ENCODE measurements around the gene ALLC.
"Not testable (repeated sequence)": the region's sequence is repeated elsewhere in the genome, so short reads cannot be mapped to it uniquely, and the experiment has no call there.

Gene ALLC

DNA sequence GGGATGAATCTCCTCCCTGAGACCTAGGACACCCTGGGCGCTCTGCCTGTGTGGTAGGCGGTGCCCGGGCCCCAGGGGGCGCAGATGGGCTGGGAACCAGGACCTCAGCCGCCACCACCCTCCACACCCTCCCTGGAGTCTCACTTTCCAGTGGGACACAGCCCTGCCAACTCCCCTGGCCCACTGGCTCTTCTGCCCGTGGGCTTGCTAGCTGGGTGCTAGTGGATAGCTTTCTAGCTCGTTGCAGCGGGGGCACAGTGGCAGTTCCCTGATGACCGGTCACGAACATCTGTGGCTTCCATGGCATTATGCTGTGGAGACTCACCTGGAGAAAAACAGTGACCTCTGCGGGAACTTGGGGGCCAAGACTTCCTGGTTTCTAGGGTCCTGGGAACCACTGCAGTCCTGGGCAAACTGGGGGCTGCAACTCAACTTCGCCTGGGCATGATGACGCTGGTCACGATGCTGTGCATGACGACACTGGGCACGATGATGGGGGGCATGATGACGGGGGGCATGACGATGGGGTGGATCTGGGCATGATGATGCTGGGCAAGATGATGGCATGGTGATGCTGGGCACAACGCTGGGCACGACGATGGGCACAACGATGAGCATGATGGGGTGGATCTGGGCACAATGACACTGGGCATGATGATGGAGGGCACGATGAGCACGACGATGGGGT, 31.0 kb upstream of the ALLC start:
- no peak for DNase-seq

DNA sequence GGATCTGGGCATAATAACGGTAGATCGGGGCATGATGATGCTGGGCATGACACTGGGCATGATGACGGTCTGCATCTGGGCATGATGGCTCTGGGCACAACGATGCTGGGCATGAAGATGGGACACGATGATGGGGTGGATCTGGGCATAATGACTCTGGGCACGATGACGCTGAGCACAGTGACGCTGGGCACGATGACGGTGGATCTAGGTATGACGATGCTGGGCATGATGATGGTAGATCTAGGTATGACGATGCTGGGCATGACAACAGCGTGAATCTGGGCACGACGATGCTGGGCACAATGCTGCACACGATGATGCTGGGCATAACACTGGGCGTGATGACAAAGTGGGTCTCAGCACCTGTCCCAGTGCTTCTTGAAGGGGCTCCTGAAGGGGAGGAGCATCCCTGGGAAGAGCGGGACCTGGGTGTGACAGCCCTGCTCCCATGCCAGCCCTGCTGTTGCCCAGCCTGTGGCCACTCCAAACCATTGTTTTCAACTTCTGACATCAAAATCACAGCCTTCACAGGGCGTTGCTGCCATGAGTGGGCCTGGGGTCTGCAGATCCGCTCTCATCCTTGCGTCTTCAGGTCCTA, 30.4 kb upstream of the ALLC start:
- DNase-seq, result no peak

DNA sequence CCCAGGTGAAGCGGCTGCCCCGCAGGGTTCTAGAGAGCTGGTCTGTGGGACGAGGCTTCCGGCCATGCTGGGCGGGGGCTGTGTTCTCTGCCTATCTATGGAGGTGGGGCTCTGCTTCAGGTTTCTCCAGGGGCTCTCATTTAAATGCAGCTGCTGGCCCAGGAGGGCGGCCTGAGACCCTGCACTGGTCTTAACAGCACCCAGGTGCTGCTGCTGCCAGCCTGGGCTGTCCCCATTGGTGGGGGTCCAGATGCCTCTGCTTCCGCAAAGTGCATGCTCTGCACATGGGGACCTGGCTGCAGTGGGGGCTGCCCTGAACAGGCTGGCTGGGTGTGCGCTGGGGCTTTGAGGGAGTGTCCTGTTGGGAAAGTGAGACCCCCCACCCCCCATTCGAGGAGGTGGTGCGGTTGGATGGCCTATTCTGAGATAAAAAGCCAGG, 29.7 kb upstream of the ALLC start:
- no peak for DNase-seq

DNA sequence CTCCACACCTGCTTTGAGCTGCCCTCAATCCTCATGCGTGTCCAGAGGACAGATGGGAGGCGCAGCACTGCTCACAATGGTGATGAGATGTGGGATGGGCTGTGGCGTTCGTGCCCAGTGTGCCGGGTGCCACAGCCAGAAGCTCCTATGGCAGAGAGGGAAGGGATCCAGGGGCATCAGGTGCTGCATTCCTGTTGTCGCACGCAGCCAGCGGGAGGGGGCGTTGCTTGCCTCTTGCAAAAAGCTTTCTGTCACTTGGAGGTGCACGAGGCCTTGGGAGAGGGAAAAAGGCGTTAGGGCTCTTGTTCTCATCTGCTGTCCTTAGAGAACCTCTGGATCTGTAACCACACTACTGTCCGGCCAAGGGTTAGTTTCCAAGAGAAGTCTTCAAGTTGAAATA, 29.2 kb upstream of the ALLC start:
- DNase-seq, result no peak

DNA sequence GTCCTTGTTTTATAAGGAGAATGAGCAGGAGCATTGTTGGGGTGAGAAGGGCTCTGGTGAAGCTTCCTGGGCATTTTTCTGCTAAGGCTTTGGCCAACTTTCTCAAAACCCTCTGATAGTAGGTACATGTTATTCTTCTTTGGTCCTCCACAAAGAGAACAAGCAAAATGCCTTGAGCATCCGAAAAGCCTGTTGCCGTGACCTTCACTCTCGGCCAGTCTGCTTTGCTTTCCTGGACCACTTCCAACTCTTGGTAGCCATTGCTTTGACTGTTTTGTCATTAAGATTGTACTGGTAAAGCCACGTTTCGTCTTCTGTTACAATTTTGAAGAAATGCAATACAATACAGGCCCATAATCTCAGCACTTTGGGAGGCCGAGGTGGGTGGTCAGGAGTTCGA, 27.4 kb upstream of the ALLC start:
- DNase-seq, result no peak

DNA sequence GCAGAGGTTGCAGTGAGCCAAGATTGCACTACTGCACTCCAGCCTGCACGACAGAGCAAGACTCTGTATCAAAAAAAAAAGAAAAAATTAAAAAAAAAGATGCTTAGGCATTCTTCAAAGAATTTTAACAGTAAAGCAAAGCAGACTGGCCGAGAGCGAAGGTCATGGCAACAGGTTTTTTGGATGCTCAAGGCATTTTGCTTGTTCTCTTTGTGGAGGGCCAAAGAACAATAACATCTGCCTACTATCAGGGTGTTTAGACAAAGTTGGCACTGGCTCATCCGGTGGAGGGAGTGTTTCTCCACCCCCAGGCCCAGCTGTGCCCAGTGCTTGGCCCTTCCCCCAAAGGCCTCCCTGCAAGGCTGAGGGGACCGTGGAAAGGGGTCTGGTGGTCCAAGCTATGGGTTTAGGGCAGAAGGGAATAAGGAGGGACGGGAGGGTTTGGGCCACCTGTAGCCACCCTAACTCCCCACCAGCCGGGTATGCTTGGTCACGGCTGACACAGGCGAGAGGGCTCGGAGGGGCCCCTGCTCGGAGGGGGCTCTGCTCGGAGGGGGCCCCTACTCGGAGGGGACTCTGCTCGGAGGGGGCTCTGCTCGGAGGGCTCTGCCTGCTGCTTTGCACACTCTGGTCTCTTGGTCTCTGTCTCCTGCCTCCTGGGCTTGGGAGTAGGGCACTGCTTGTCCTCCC, 26.7 kb upstream of the ALLC start:
- no peak for DNase-seq

DNA sequence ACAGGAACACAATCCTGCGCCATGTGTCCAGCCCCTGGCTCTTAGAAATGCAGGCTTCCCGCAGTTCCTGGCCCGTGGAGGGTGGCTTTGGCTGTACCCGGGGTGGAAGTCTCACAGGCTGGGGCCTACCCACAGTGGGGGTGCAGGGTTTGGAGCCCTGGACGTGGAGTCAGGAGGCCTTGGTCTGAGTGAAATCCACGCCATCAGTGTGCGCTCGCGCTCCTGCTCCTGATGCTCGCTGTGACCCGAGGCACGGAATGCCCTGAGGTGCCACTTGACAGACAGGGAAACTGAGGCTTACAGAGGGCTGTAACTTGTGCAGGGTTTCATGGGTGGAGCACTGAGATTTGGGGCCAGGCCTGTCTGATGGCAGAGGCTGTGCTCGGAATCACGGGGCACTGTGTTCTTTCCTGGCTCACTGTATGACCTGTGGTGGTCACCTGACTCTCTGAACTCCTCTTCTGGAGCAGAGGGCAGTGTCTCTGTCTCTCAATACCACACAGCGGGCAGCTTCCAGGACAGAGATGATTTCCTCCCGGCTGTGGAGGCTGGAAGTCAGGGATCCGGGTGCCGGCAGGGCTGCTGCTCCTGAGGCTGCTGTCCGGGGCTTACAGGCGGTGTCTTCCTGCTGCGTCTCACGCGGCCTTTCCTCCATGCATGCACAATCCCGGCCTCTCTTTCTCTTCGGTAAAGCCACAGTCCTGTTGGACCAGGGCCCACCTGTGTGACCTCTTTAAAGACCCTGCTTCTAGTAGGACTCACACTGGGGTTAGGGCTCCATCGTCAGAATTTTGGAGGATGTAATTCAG, 25.9 kb upstream of the ALLC start:
- DNase-seq, result no peak

DNA sequence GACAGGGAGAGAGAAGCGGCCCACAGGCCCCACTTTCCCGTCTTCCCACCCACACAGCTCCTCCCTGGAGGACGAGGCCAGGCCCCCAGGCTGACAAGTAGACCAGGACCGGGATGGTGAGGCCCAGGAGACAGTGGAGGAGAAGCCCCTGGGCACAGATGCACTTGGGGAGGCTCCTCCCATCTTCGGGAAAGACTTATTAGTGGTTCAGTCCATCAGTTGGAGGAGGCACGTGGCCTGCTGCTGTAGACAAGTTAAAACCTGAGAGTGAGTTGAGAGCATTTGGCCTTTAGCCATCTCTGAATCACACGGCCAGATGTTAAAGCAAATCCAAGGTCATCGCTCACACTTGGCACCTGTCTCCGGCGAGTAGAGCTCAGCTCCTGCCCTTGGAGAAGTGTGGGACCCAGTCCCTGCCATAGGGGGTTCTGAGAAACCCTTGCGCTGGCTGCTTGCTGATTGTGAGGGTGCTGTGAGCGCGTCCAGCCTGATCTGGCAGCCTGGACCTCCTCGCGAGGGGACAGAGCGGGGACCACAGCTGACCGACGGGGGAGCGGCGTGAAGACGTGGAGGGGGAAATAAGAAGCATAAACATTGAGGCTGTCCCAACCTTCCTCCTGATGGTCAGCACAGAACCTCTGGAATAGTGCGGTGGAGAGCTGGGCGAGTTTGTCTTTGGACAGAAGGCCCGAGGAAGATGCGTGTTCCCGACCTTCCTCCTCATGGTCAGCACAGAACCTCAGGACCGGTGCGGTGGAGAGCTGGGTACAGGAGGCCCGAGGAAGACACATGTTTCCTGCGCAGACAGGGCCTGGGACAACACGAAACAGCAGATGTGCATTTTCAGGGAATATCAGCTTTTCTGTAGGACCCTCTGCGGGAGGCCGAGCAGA, 24.7 kb upstream of the ALLC start:
- DNase-seq, result peak; percentile 34

DNA sequence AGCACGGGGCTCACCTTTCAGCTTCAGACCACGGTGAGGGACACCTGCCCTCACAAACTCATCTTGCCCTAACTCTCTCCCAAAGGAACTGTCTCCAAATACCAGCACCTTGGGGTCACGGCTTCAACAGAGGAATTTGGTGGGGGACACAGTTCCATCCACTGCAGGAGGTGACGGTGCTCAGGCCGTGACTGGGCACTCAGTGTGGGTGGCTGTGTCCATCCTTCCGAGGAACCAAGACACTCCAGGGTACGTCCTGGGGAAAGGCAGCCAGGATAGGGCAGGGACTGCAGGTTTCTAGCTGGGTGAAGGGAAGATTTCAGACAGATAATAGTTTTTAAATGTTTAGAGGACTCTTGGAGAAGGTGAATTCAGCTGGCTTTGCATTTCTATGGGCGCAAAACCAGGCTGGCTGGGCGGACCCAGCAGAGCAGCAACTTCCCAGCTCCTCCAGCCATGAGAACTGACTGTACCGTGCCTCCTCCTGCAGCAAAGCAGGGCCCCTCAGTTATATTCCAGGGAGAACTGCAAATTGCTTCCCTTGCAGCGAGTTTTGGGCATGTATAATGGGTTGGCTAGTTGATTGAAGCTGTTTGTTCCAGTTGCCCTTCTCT, 23.9 kb upstream of the ALLC start:
- no peak for DNase-seq

DNA sequence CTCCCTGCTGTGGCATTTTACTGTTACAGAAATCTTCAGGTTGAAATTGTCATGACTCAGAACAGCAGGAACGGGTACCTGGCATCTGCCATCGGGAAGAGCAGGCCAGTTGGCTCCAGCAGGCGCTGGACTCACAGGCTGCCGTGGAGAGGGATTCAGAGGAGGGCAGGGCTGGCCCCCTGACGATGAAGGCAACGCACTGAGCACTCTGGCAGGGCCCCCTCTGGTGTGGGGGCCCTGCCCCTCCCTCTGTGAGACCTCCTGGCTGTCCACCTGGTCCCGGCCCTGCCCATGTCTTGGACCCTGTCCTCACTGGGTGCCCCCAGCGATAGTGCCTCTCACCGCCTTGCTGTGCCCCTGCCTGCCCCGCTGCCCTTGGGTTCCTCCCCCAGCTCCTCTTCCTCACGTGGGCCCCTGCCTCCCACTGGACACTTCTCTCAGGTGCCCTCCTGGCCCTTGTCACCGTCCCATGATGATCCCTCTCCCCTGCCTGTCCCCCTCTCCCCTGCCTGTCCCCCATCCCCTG, 23.3 kb upstream of the ALLC start:
- no peak for DNase-seq

DNA sequence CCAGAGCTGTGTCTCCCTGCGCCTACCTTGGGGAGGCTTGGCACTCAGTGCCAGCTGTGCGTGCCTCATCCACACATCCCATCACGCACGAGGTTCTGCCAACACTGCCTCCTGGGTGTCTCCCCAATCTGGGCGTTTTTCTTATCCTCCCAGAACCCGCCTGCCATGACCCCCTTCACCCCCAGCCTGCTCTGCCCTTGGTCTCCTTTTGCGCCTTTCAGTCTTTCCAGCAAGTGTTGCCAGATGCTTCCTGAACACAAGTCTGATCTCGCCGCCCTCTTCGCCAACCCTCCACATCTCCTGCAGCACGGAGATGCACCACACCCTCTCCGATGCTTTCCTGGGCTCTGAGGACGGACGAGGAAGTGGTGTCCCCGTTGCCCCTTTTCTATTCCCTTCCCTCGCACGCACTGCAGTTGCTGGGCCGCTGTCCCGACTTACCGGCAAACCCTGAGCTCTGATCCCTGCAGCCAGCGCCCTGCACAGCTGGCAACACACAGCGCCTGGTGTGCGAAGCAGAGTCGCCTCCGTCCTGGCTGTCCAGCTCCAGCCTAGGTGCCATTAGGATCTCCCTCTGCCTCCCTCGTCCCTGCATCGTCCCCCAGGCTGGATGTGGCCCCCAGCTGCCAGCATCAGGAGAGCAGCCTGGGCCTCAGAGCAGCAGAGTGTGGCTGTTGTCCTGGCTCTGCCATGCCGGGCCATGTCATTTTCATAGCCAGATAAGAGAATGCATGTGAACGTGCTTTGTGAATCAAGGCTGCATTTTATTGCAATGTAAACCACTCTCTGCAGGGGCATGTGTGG, 22.6 kb upstream of the ALLC start:
- DNase-seq, result no peak

DNA sequence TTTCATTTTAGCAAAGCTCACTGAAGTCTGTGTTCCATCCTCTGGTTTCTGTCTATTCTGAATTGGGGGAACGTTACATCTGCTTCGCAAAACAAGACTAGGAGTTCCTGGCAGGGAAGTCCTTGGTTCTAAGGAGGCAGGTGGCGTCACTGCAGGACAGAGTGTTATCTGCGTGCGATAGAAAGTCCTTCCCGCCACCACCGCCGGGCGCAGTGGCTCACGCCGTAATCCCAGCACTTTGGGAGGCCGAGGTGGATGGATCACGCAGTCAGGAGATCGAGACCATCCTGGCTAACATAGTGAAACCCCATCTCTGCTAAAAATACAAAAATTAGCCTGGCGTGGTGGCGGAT, 22.0 kb upstream of the ALLC start:
- not testable (repeated sequence) for DNase-seq

DNA sequence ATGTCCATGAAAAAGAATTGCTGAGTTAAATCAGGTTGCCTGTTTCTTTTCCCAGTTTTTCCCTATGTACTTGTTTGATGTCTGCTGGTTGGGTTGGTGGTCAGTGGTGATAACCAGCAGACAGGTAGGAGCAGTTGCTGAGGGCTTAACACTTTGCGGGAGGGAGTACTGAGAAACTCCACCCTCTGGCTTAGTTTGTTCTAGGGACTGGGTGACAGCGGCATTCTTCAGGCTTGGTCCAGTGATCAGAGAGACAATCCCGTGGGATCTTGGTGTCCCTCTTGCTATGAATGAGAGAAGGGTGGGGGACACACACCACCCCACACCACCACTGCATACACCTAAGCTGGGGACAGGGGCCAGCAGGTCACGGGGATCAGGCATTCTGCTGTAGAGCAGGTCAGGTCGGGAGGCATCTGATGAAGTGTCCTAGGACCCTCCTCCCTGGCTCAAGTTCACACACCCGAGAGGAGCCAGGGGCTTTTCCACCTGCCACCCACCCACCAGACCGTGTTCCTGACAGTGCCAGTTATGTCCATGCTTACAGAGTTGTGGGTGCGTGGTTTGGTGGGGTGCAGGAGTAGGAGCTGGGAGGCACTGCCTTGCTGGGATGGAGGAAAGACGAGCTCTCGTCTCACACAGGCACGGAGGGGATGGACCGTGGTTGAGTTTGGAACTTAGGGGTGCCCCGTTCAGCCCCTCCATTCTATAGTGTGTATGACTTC, 21.3 kb upstream of the ALLC start:
- DNase-seq, result no peak

DNA sequence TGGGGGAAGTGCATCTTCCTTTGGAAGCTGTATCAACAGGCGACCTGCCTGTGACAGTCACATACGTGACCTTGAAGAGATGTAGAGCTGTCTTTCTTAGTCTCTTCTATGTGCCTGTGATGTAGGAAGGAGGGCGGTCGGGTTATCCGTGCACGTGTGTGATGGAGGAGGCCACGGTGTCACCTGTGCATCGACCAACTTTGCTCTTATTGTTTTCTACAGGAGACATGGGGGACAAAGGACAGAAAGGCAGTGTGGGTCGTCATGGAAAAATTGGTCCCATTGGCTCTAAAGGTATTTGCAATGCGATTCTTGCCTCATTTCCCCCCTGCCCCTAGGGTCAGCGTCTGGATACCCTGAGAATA, 20.7 kb upstream of the ALLC start:
- no peak for DNase-seq

DNA sequence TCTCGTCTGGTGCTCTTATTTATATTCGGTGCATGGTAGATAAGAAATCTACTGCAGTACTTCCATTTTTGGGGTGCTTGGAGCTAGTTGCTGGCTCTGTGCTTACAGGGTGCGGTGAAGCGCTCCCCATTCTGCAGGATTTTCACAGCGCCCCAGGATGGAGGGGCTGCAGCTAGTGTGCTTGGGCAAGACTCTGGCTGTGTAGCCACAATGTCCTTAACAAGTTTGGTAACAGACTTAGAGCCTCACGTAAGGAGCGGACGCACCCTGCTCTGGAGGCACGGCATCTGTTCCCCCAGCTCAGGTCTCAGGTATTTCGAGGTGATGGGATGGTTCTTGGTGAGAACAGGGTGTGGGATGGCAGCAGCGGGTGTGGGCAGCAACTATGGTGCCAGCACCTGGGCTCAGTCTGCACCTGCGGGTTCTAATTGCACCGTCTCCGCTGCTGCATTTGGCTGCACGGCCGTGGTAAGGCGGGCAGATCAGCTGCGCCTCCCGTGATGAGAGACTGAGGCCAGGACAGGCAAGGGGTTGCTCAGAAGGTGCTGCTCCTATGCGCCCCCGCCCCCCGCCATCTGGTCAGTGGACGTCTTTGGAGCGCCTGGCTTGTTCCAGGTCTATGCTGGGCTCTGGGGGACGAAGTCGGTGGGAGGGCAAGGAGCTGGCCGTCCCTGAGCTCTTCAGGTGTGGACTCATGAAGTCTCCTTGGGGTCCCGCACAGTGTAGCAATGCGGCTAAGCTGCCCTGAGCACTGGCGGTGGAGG, 20.1 kb upstream of the ALLC start:
- DNase-seq, result no peak

DNA sequence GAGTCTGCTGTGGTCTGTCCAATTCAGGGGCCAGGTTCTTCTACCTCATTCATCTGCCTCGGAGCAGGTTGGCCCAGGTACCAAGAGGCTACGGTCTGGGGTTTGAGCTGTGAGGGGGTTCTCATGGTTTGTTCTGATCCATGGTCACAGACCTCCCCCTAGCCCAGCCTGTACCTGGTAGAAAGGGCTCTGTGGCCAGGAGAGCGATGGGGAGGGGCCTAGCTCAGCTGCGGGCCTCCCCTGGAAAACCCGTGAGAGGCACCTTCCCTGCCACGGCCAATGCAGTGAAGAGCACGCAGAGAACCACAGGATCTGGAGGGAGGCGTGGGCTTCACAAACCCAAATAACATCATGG, 19.6 kb upstream of the ALLC start:
- no peak for DNase-seq

DNA sequence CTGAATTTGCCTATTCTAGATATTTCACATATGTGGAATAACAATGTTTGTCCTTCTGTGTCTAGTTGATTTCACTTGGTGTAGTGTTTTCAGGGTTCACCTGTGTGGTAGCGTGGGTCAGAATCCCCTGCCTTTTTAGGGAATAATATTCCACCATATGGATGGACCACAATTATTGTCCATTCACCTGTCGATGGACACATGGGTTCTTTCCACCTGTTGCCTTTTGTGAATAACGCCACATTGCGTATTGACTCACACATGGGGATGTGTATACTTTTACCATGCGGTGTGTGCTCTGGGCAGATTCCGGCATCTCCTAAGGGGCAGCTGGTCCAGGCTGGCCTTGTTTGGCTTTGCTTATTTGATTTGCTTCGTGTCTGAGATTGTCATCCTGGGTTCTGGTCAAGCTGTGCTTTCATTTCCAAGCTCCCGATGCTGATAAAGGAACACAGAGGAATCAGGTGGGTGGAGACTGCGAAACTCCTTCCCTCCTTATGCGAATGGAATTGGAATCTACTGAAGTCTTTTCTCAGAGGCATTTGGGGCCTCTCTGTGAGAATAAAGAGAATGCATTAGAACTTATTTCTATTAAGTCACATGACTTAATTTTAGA, 18.9 kb upstream of the ALLC start:
- no peak for DNase-seq

DNA sequence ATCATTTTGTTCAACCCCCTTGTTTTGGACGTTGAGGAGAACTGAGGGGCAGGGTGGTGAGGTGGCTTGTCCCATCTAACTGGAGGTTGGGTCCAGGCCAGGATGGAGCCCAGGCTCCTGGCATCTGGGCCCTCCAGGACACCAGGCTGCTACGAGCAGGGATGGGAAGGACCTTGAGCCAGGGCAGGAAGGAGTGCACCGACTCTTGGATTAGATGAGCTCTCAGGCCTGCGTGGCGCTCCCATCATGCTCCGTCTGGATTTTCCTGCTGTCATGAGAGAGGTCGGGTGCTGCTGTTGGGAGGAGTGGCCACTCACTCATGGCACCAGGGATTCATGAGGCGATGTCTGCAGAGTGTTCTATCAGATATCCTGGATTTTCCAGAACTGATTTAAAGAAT, 18.3 kb upstream of the ALLC start:
- DNase-seq, result no peak

DNA sequence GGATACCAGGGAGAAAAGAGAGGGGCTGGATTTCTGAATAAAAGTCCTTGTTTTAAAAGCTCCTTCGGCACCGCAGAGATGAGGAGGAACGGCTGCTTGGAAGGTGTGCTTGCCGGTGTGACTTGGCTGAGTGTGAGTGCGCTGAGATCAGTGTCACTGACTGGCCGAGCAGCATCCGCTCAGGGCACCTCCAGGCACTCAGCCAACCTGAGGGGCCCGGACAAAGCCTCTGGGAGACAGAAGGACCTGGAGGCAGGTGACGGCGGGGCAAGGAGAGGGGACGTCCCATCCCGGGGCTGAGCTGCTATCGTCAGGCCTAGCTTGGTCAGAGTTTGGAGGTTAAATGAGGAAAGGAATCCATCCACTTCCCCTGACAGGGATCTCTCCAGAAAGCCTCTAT, 16.8 kb upstream of the ALLC start:
- DNase-seq, result no peak

Data from NCI-H2029 treated with DMSO at 0.1 percent for 48 hours (cell line).